Heart right ventricle (tissue), 16 donors: ENCODE results near the gene VPS37C. TPM values are rescaled to one million over a fixed set of nuclear protein-coding genes. Genes with fewer than 3 reads are reported as not detected.
"Not testable (repeated sequence)": the region's sequence is repeated elsewhere in the genome, so short reads cannot be mapped to it uniquely, and the experiment has no call there.

Experiments
- ATAC-seq, 8 donors: fragments of 200-7000 bp; cut with Tn5 transposase; one replicate each; pipeline ENCODE4 v1.9.1; 2020; ENCODE audit warnings: mild to moderate bottlenecking in 8 of 8, moderate library complexity in 8 of 8, moderate number of reproducible peaks in 1 of 8
- DNase-seq, 2 donors: peaks; one replicate each; pipeline ENCODE4 v3.0.0-alpha.2; 2020
- H3K27ac ChIP-seq, 10 donors: fragments of 200-600 bp; sonication (generic) in 2 of 10; one replicate each; pipeline versions ENCODE4 v1.5.0 to v1.8.0; 2020 to 2022; ENCODE audit warnings: mild to moderate bottlenecking in 3 of 10
- H3K27me3 ChIP-seq, 7 donors: fragments of 200-600 bp; one replicate each; pipeline ENCODE4 v1.8.0; 2021 to 2022; ENCODE audit warnings: mild to moderate bottlenecking in 2 of 7
- H3K36me3 ChIP-seq, 9 donors: fragments of 200-600 bp; sonication (generic) in 1 of 9; one replicate each; pipeline versions ENCODE4 v1.5.0 to v1.8.0; 2020 to 2022; ENCODE audit warnings: mild to moderate bottlenecking in 2 of 9
- H3K4me1 ChIP-seq, 9 donors: fragments of 200-600 bp; sonication (generic) in 1 of 9; one replicate each; pipeline versions ENCODE4 v1.5.0 to v1.8.0; 2020 to 2022; ENCODE audit warnings: mild to moderate bottlenecking in 4 of 9
- H3K4me3 ChIP-seq, 10 donors: fragments of 200-600 bp; sonication (generic) in 2 of 10; one replicate each; pipeline versions ENCODE4 v1.5.0 to v1.8.0; 2020 to 2022; ENCODE audit warnings: mild to moderate bottlenecking in 7 of 10, moderate library complexity in 2 of 10
- H3K9me3 ChIP-seq, 11 donors: fragments of 200-600 bp in 10 of 11; sonication (generic) in 2 of 11; one replicate each; pipeline versions ENCODE4 v1.5.0 to v1.8.0; 2013 to 2022; ENCODE audit warnings: mild to moderate bottlenecking in 2 of 11, control low read depth in 1 of 11, moderate library complexity in 1 of 11
- WGBS, 2 donors: extraction: QIAGEN DNeasy Blood & Tissue Kit; methylation state at CpG; one replicate each; pipeline ENCODE4 v1.1.7; 2013; ENCODE audit warnings: inconsistent platforms in 1 of 2; 5-methylcytosine and 5-hydroxymethylcytosine counted together
- intact Hi-C, 10 donors: fragments of 100-400 bp; cut with DNase I; formaldehyde crosslinking; loops; one replicate each; pipeline versions ENCODE4 v1.11.1 to v1.14.2; 2022
- polyA plus RNA-seq, 2 donors: library from polyadenylated mRNA; stranded (reverse); fragments of 200-250 nt; gene quantifications; one replicate each; pipeline ENCODE4 v1.2.3, GENCODE V29; 2013
- total RNA-seq, 10 donors: library from RNA; stranded (reverse); fragmentation: NEBNext Ultra II Directional in 3 of 10; extraction: Animal tissue kit (Norgen Biotek cat#: 25700) in 3 of 10; gene quantifications; one replicate each; pipeline versions ENCODE4 v1.2.1 to v1.2.4, GENCODE V29; 2021 to 2023
- TF ChIP-seq, protein P1 (sequence below), 9 donors: fragments of 200-600 bp; sonication (generic) in 2 of 9; IDR thresholded peaks; one replicate each; pipeline versions ENCODE4 v1.5.0 to v1.8.0; 2021 to 2022; ENCODE audit warnings: antibody characterized with exemption in 9 of 9, mild to moderate bottlenecking in 5 of 9, moderate library complexity in 1 of 9
- donor health status: Arrhythmogenic right ventricular cardiomyopathy.
- donor health status: ischemic (EF 13 %, LVEDD 7.1; RV severe dilation, severe dysfunction).
- donor health status: healthy with polysubstance abuse.
- donor health status: DM: no; HTN: yes; CAD: no.
- donor health status: DM: no; HTN: no; CAD: no.
- donor health status: ischemic (EF 25% LVEDD 6.9; RV normal size, moderate dysfunction).
- donor health status: ischemic (EF 25% LVEDD 5.7; RV mildly dilated, moderate dysfunction).
- donor health status: healthy.
- donor health status: DM: yes; HTN: yes; CAD: no.
- donor health status: Ischemic cardiomyopathy.
- donor health status: ischemic (EF 35%, LVEDD 5.7; RV mildly dilated, moderate dysfunction).
- donor health status: nonischemic (EF 11% LVEDD 7.7; RV severe dilation, severe dysfunction).
- donor health status: DM: yes; HTN: yes; CAD: no.
- donor health status: PGD.
- donor health status: ischemic (EF 29% LVEDD 5.4; RV normal size, mild dysfunction).
- donor health status: nonischemic (EF 23%, LVEDD 6.1; RV moderate dilation, normal function).

Gene VPS37C
- total and polyA plus RNA-seq, 12 donors, result 7.7 to 21.8 (median 15.5) TPM

DNA sequence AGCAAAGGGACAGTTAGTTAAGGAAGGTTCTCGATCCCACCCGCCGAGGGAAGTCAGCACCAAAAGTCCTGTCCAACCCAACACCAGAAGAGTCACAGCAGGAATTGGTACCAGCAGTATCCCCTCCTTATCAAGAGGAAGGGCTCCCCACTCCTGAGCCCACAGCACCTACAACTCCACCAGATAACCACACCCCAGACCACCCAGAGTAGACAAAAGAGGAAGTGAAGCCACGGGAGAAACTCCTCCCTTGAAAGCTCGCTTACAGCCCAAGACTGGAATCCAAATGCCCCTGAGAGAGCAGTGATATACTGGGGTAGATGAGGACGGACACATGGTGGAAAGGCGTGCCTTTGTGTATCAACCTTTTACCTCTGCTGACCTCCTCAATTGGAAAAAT is 66.2 kb downstream of the VPS37C start:
- WGBS, 2 donors, result 75 to 77% methylated on average over 7 of the region's 7 CpGs
- Histone ChIP-seq H3K4me1 (peaks cover 0 to 22% (median 0%) of the 10 kb centered on the region in 9 donors), H3K27ac (no peak overlapping the region), H3K36me3 (no peaks in the 10 kb centered on the region), H3K9me3 (no peaks in the 10 kb centered on the region), H3K4me3 (no peak overlapping the region), H3K27me3 (no peaks in the 10 kb centered on the region)
- TF ChIP-seq, protein P1, sequence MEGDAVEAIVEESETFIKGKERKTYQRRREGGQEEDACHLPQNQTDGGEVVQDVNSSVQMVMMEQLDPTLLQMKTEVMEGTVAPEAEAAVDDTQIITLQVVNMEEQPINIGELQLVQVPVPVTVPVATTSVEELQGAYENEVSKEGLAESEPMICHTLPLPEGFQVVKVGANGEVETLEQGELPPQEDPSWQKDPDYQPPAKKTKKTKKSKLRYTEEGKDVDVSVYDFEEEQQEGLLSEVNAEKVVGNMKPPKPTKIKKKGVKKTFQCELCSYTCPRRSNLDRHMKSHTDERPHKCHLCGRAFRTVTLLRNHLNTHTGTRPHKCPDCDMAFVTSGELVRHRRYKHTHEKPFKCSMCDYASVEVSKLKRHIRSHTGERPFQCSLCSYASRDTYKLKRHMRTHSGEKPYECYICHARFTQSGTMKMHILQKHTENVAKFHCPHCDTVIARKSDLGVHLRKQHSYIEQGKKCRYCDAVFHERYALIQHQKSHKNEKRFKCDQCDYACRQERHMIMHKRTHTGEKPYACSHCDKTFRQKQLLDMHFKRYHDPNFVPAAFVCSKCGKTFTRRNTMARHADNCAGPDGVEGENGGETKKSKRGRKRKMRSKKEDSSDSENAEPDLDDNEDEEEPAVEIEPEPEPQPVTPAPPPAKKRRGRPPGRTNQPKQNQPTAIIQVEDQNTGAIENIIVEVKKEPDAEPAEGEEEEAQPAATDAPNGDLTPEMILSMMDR (IDR thresholded peaks at IDR 0.05), result no peak
- no peak for ATAC-seq
- no peak for DNase-seq
- intact Hi-C loops, result no loop called here

DNA sequence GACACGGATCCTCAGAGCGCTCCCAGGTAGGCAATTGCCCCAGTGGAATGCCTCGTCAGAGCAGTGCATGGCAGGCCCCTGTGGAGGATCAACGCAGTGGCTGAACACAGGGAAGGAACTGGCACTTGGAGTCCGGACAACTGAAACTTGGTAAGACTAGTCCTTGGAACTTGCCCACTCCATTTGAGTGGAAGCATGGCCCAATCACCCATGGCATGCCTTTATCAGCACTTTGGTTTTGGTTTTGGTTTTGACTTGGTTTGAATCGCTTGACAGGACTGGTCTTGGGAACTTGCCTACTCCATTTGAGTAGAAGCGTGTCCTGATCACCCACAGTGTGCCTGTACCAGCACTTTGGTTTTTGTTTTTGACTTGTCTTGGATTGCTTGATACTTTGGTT is 67.1 kb downstream of the VPS37C start:
- 96 to 98% methylated on average over 7 of the region's 7 CpGs for WGBS, 2 donors
- H3K9me3 ChIP-seq, H3K4me3 ChIP-seq, H3K27me3 ChIP-seq, H3K36me3 ChIP-seq, ATAC-seq, DNase-seq, intact Hi-C loops, H3K27ac ChIP-seq: not testable (repeated sequence)
- peaks cover 0 to 22% (median 0%) of the 10 kb centered on the region in 9 donors for H3K4me1 ChIP-seq

DNA sequence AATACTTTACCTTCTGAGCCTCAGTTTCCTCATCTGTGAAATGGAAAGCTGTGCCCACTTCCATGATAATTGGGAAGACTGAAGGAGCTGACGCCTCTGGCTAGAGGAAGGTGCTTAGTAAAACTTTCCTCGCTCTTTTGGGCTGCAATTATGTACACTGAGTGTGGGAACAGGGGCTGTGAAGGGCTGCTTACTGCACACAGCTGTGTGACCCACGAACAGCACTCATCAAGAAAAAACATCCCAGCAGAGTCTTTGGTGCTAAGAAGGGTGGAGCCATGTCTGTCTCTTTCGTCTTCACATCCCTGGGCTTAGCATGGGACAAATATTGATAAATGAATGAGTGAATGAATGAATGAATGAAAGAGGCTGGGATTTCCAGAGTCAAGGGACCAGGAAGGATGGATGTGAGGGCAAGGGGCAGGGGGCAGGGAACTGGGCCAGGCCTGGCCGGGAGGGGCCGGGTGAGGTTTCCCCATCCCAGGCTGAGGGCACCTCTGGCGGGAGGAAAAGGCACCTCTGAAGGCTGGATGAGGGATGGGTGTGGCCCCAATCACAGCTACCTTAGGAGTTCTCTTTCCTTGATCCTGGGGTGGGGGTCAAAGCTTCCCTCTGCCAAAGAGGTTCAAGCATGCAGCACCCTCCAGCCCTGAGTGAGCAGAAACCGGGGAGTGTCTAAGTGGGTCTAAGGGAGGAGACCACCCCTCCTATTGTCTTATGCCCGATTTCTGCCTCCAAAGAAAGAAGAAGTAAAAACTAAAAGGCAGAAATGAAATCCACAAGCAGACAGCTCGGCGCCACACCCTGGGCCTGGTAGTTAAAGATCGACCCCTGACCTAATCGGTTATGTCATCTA is 68.1 kb downstream of the VPS37C start:
- intact Hi-C loops, result loop anchor here in 1 of 10 donors (2.0 kb wide), 1 partner anchor 14 kb away; no protein-coding TSS in a partner anchor
- DNase-seq (no peak), ATAC-seq (no peak)
- H3K9me3 ChIP-seq, result no peaks in the 10 kb centered on the region
- no peaks in the 10 kb centered on the region for H3K36me3 ChIP-seq
- TF ChIP-seq, protein P1 (IDR thresholded peaks at IDR 0.05), result no peak
- peak overlapping the region in 1 of 10 donors; percentile 66 for H3K27ac ChIP-seq
- H3K4me1 ChIP-seq, result peaks cover 0 to 22% (median 0%) of the 10 kb centered on the region in 9 donors
- 91 to 92% methylated on average over 13 of the region's 13 CpGs for WGBS, 2 donors
- H3K4me3 ChIP-seq, result no peak overlapping the region
- no peaks in the 10 kb centered on the region for H3K27me3 ChIP-seq

DNA sequence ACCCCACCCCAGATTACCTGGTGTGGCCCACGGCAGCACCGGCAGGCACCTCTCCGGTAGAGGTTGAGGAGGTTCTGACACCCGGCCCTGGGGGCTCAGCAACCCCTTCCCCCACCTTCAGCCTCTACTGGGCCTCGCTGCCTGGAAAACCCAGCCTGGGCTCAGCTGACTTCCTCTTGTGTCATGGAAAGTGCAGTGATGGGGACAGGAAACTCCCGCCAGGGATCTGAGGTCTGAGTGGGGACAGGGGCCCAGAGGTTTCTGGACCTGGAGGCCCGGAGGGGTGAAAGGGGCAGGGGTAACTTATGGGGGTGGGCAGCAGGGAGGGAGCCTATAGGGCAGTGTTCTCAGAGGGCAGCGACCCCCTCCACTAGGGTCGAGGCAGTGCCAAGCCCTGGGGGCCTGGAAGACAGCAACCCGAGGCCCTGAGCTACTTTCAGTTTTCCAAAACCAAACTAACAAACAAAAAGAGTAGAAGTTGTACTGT is 68.9 kb downstream of the VPS37C start:
- H3K27ac ChIP-seq, result peak overlapping the region in 1 of 10 donors; percentile 66
- H3K4me3 ChIP-seq, result no peak overlapping the region
- H3K36me3 ChIP-seq, result no peaks in the 10 kb centered on the region
- ATAC-seq (peak in 1 of 8 donors; percentile 56), DNase-seq (no peak)
- WGBS, 2 donors, result 78 to 79% methylated on average over 10 of the region's 10 CpGs
- H3K4me1 ChIP-seq, result peaks cover 0 to 22% (median 0%) of the 10 kb centered on the region in 9 donors
- intact Hi-C loops, result loop anchor here in 1 of 10 donors (2.0 kb wide), 1 partner anchor 14 kb away; no protein-coding TSS in a partner anchor
- H3K27me3 ChIP-seq, result no peaks in the 10 kb centered on the region
- H3K9me3 ChIP-seq, result no peaks in the 10 kb centered on the region
- TF ChIP-seq, protein P1 (IDR thresholded peaks at IDR 0.05), result no peak
